ENCODE results near the gene WWC2.

Gene WWC2

DNA sequence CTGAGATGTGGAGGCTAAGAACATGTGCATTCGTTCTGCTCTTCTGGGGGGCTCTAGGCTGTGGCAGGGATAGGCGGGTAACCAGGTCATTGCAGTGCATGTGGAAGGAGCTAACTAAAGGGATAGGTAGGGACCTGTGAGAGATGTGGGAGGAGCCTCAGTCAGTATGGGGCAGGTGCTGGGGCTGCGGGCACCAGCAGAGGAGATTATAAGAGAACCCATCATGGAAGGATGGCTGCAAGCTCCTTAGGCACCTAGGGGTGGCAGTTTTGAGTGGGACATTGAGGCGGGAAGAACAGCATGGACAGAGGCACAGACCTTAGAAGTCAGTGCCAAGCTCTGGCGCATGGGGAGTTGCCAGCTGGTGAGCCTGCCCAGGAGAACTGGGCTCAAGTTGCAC lies 213.8 kb downstream of the WWC2 start:
- ChIA-PET POLR2A (ENCODE audit: low non-redundant PET) (no interaction called here), CTCF (no interaction called here)
- TF ChIP-seq, protein P1, sequence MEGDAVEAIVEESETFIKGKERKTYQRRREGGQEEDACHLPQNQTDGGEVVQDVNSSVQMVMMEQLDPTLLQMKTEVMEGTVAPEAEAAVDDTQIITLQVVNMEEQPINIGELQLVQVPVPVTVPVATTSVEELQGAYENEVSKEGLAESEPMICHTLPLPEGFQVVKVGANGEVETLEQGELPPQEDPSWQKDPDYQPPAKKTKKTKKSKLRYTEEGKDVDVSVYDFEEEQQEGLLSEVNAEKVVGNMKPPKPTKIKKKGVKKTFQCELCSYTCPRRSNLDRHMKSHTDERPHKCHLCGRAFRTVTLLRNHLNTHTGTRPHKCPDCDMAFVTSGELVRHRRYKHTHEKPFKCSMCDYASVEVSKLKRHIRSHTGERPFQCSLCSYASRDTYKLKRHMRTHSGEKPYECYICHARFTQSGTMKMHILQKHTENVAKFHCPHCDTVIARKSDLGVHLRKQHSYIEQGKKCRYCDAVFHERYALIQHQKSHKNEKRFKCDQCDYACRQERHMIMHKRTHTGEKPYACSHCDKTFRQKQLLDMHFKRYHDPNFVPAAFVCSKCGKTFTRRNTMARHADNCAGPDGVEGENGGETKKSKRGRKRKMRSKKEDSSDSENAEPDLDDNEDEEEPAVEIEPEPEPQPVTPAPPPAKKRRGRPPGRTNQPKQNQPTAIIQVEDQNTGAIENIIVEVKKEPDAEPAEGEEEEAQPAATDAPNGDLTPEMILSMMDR (conservative IDR thresholded peaks at IDR 0.05; ENCODE audit: low read depth): no peak
- no peak for DNase-seq (ENCODE audit: low spot score)
- no peak overlapping the region for H3K27ac ChIP-seq

DNA sequence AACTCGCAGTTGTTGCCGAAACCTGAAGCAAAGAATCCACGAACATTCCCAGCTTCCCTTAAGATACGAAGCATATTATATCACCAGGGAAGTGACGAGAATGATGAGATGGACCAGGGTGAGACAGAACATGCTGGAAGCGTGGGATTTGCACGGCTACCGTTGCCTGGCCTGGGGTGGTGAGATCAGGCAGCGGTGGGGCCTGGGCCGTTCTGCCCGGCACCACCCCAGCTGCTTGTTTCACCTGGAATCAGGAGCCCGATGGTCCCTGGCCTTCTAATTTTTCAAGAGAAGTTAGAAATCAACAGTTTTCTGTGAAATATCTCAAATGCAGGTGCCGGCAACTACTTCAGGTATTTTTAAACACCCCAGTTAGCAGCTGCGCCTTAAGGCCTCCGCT lies 215.3 kb downstream of the WWC2 start:
- TF ChIP-seq, protein P1 (conservative IDR thresholded peaks at IDR 0.05; ENCODE audit: low read depth): no peak
- POLR2A ChIA-PET (ENCODE audit: low non-redundant PET): no interaction called here
- no peak overlapping the region for H3K27ac ChIP-seq
- CTCF ChIA-PET: interaction anchor here (0.5 to 1.4 kb wide), 2 partner anchors 9 to 164 kb away, joined by 3 read pairs; no protein-coding TSS in a partner anchor
- DNase-seq (ENCODE audit: low spot score): no peak

DNA sequence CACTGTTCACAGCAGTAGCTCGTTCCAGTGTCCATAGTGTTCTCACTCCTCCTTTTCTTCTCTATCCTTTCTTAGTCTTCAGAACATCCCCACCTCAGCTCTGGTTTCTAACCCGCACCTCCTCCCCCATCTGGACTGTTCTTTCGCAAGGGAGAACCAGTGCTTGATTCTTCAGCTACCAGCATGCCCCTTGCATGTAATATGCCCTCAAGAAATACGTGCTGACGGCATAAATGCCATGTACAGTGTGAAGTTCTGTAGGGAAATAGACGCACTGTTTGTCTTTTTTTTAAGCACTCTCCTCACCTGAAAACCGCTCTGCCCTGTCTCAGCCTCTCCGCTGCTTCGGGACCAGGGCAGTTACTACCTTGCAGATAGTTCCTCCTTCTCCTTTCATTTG lies 215.7 kb downstream of the WWC2 start:
- TF ChIP-seq, protein P1 (conservative IDR thresholded peaks at IDR 0.05; ENCODE audit: low read depth): no peak
- no peak for DNase-seq (ENCODE audit: low spot score)
- ChIA-PET CTCF (interaction anchor here (1.4 kb wide), 1 partner anchor 8 kb away, joined by 3 read pairs; no protein-coding TSS in a partner anchor), POLR2A (ENCODE audit: low non-redundant PET) (no interaction called here)
- no peak overlapping the region for H3K27ac ChIP-seq

DNA sequence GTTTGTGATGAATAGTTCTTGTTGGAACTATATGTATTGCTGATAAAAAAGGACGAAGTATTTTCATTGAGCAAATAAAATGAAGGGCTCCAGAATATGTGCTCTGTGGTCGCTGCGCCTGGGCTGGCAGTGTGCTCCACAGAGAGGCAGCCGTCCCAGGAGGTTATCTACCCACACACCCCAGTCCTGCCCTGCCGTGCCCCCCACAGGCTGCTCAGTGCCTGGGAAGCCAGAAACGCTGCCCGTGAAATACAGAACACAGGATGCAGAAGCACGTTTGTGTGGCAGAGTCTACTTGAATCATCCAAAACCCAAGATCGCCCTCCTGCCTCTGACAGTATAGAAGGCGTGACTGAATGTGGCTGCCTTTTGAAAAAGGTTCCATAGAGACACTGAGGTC lies 219.6 kb downstream of the WWC2 start:
- no peak for DNase-seq (ENCODE audit: low spot score)
- no peak overlapping the region for H3K27ac ChIP-seq
- ChIA-PET POLR2A (ENCODE audit: low non-redundant PET) (no interaction called here), CTCF (no interaction called here)
- TF ChIP-seq, protein P1 (conservative IDR thresholded peaks at IDR 0.05; ENCODE audit: low read depth): no peak

DNA sequence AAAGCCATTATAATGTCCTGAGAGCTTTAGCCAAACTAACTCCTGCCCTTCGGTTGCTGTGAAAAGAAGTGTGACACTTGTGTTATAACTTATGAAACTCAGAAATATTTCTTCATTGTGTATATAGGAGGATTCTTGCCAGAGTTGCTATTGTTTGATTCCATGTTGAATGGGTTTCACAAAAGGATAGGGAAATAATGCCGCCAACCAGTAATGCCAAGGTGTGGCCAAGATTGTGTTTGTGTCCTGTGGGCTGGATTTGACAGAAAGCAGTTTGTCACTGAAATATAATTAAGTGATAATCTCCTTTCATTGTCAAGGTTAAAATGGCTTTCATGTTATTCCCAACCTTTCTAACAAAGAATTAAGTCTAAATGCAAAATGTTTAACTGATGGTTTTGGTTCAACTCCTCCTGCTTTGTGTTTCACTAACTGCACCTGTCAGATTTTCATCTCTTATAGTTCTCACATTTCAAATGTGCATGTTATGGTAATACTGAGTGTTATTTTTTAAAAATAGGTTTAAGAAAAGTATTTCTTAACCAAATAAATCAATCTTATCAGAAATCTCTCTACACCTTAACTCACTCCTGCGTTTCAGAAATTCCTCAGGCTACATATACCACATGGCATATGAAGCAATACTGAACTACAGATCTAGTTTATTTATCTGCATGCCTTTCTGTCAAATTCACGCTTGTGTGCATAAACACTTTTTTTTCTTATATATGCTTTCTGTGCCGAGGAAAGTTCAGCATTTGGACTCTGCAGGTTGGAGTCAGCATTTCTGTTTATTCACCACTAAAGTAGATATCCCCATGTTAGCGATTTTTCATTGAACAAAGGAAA lies 221.4 kb downstream of the WWC2 start, which contains the start of gene CLDN22:
TSS of gene CLDN22 (minus strand) at position 66 of the 849 bp plus-strand sequence. CDS start at position 8, 58 bp downstream.
- DNase-seq (ENCODE audit: low spot score): no peak
- POLR2A ChIA-PET (ENCODE audit: low non-redundant PET): no interaction called here
- CTCF ChIA-PET: interaction anchor here (0.6 kb wide), 1 partner anchor 402 kb away, joined by 3 read pairs; no protein-coding TSS in a partner anchor
- no peak within 1 kb of the TSS for H3K27ac ChIP-seq
- TF ChIP-seq, protein P1 (conservative IDR thresholded peaks at IDR 0.05; ENCODE audit: low read depth): no peak

DNA sequence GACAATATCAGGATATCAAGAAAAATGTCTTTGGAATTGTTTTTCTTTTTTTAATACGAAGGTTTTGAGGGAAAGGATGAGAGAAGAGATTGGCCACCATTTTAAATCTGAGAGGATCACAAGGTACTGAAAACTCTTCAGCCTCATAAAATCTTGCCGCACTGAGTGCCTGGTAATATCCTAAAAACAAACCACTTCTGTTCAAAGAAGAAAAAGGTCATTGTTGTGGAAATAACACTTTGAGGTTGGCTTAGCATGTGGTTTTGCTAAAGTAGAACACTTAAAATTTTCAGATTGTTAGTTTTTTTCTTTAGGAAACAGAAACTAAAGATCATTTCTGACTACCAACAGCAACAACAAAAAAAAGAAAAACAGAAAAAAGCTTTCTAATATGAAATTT lies 222.0 kb downstream of the WWC2 start:
- ChIA-PET CTCF (interaction anchor here (0.7 kb wide), 1 partner anchor 378 kb away, joined by 3 read pairs; no protein-coding TSS in a partner anchor), POLR2A (ENCODE audit: low non-redundant PET) (no interaction called here)
- TF ChIP-seq, protein P1 (conservative IDR thresholded peaks at IDR 0.05; ENCODE audit: low read depth): no peak
- no peak overlapping the region for H3K27ac ChIP-seq
- no peak for DNase-seq (ENCODE audit: low spot score)
